SK-N-SH treated with all-trans-retinoic acid at 6 μM for 48 hours (cell line): ENCODE measurements around the gene GHRH.

Experiments
- ATAC-seq: fragments of 200-7000 bp; cut with Tn5 transposase; 3 replicates; pipeline ENCODE4 v1.9.1; 2020; ENCODE audit warnings: mild to moderate bottlenecking, moderate library complexity
- ARNTL ChIP-seq: fragments of 450-650 bp; formaldehyde crosslinking; IDR thresholded peaks from 2 replicates; pipeline ENCODE4 v1.5.0; 2020; ENCODE audit warnings: low read depth, mild to moderate bottlenecking, moderate library complexity, borderline replicate concordance
- BACH2 ChIP-seq: fragments of 250-450 bp; sonication (Bioruptor Pico); IDR thresholded peaks from 2 replicates; pipeline ENCODE4 v1.9.0; 2021; ENCODE audit warnings: mild to moderate bottlenecking, borderline replicate concordance
- ESRRG ChIP-seq: fragments of 250-450 bp; sonication (Bioruptor Pico); IDR thresholded peaks from 2 replicates; pipeline ENCODE4 v1.6.1; 2021; ENCODE audit warnings: mild to moderate bottlenecking
- GLIS3 ChIP-seq: fragments of 250-450 bp; sonication (Bioruptor Pico); IDR thresholded peaks from 2 replicates; pipeline ENCODE4 v1.5.0; 2020; ENCODE audit warnings: mild to moderate bottlenecking, moderate library complexity
- ISL1 ChIP-seq: fragments of 250-450 bp; sonication (Bioruptor Pico); IDR thresholded peaks from 2 replicates; pipeline ENCODE4 v2.1.2; 2022; ENCODE audit warnings: mild to moderate bottlenecking, moderate library complexity
- OSR1 ChIP-seq: fragments of 250-450 bp; sonication (Bioruptor Pico); IDR thresholded peaks from 2 replicates; pipeline ENCODE4 v1.8.0; 2022; ENCODE audit warnings: moderate library complexity, mild to moderate bottlenecking, inconsistent platforms
- PATZ1 ChIP-seq: fragments of 250-450 bp; sonication (Bioruptor Pico); IDR thresholded peaks from 2 replicates; pipeline ENCODE4 v1.8.0; 2020; ENCODE audit warnings: mild to moderate bottlenecking, moderate library complexity, borderline replicate concordance
- POU6F1 ChIP-seq: fragments of 250-450 bp; sonication (Bioruptor Pico); IDR thresholded peaks from 2 replicates; pipeline ENCODE4 v1.8.0; 2021; ENCODE audit warnings: low read depth, mild to moderate bottlenecking, moderate library complexity, borderline replicate concordance
- PPARA ChIP-seq: fragments of 250-450 bp; sonication (Bioruptor Pico); IDR thresholded peaks from 2 replicates; pipeline ENCODE4 v1.5.0; 2020; ENCODE audit warnings: mild to moderate bottlenecking, borderline replicate concordance
- RARB ChIP-seq: fragments of 250-450 bp; sonication (Bioruptor Pico); IDR thresholded peaks from 2 replicates; pipeline ENCODE4 v1.8.0; 2021; ENCODE audit warnings: mild to moderate bottlenecking, moderate library complexity
- SNAI2 ChIP-seq: fragments of 250-450 bp; sonication (Bioruptor Pico); IDR thresholded peaks from 2 replicates; pipeline ENCODE4 v1.5.0; 2020; ENCODE audit warnings: mild to moderate bottlenecking, moderate library complexity
- TCF4 ChIP-seq: fragments of 250-450 bp; sonication (Bioruptor Pico); IDR thresholded peaks from 2 replicates; pipeline ENCODE4 v1.8.0; 2021; ENCODE audit warnings: mild to moderate bottlenecking, moderate library complexity, borderline replicate concordance
- TOX ChIP-seq: fragments of 250-450 bp; sonication (Bioruptor Pico); IDR thresholded peaks from 2 replicates; pipeline ENCODE4 v1.8.0; 2021; ENCODE audit warnings: mild to moderate bottlenecking, moderate library complexity, borderline replicate concordance
- TSHZ2 ChIP-seq: fragments of 250-450 bp; sonication (Bioruptor Pico); IDR thresholded peaks from 2 replicates; pipeline ENCODE4 v1.5.0; 2020; ENCODE audit warnings: mild to moderate bottlenecking, moderate library complexity
- ZC3H10 ChIP-seq: fragments of 250-450 bp; sonication (Bioruptor Pico); IDR thresholded peaks from 2 replicates; pipeline ENCODE4 v1.5.1; 2021; ENCODE audit warnings: mild to moderate bottlenecking, moderate library complexity
- ZFP3 ChIP-seq: fragments of 250-450 bp; sonication (Bioruptor Pico); IDR thresholded peaks from 2 replicates; pipeline ENCODE4 v1.5.0; 2020; ENCODE audit warnings: mild to moderate bottlenecking, moderate library complexity
- ZNF565 ChIP-seq: fragments of 450-650 bp; formaldehyde crosslinking; conservative IDR thresholded peaks from 2 replicates; pipeline ENCODE4 v1.5.0; 2020; ENCODE audit warnings: low read depth, mild to moderate bottlenecking, moderate library complexity
- ZNF70 ChIP-seq: fragments of 450-650 bp; formaldehyde crosslinking; IDR thresholded peaks from 2 replicates; pipeline ENCODE4 v1.5.0; 2020; ENCODE audit warnings: mild to moderate bottlenecking, moderate library complexity
- ZNF8 ChIP-seq: fragments of 450-650 bp; formaldehyde crosslinking; IDR thresholded peaks from 2 replicates; pipeline ENCODE4 v1.5.0; 2020; ENCODE audit warnings: mild to moderate bottlenecking, moderate library complexity
- TF ChIP-seq, protein P1 (sequence below): fragments of 250-450 bp; sonication (Bioruptor Pico); IDR thresholded peaks from 2 replicates; pipeline ENCODE4 v1.5.1; 2021; ENCODE audit warnings: mild to moderate bottlenecking, moderate library complexity

GHRH gene

GRCh38 chr20:37205130-37205529 lies 56.5 kb downstream of the GHRH start:
- TF ChIP-seq TSHZ2 (CRISPR knock-in tag) (no peak), ESRRG (no peak), ZFP3 (CRISPR knock-in tag) (no peak), GLIS3 (CRISPR knock-in tag) (no peak), ISL1 (CRISPR knock-in tag) (no peak), POU6F1 (CRISPR knock-in tag) (no peak), ZNF8 (CRISPR knock-in tag) (no peak), TOX (CRISPR knock-in tag) (no peak), BACH2 (CRISPR knock-in tag) (no peak), OSR1 (no peak), PATZ1 (no peak), RARB (no peak), ARNTL (CRISPR knock-in tag) (no peak), ZNF70 (CRISPR knock-in tag) (no peak), SNAI2 (CRISPR knock-in tag) (no peak), TCF4 (CRISPR knock-in tag) (no peak), PPARA (CRISPR knock-in tag) (no peak), ZNF565 (CRISPR knock-in tag) (no peak), ZC3H10 (CRISPR knock-in tag) (no peak)
- TF ChIP-seq, protein P1, sequence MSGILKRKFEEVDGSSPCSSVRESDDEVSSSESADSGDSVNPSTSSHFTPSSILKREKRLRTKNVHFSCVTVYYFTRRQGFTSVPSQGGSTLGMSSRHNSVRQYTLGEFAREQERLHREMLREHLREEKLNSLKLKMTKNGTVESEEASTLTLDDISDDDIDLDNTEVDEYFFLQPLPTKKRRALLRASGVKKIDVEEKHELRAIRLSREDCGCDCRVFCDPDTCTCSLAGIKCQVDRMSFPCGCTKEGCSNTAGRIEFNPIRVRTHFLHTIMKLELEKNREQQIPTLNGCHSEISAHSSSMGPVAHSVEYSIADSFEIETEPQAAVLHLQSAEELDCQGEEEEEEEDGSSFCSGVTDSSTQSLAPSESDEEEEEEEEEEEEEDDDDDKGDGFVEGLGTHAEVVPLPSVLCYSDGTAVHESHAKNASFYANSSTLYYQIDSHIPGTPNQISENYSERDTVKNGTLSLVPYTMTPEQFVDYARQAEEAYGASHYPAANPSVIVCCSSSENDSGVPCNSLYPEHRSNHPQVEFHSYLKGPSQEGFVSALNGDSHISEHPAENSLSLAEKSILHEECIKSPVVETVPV (CRISPR knock-in tag) = no peak
- ATAC-seq = no peak

DNA sequence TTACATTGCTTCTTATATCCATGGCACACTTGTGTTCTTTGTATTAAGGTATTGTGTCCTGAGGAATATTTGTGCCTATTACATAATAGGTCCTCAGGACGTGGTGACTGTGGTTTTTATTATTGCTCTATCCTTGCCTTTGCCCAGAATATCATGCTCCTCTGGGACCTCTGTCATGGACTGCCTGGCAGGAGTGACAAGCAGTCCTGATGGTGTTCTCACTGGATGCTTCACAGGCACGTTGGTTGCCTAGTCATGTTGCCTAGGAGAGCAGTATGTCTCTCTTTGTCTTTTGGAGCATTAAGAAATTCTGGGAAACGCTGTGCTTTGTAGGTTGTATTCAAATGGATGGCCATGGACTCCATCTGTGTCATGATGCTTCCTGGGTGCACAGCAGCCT lies 57.6 kb downstream of the GHRH start:
- ATAC-seq = no peak
- TF ChIP-seq ARNTL (CRISPR knock-in tag) (no peak), RARB (no peak), TOX (CRISPR knock-in tag) (no peak), ZNF70 (CRISPR knock-in tag) (no peak), GLIS3 (CRISPR knock-in tag) (no peak), ZFP3 (CRISPR knock-in tag) (no peak), ZNF8 (CRISPR knock-in tag) (no peak), TCF4 (CRISPR knock-in tag) (no peak), ISL1 (CRISPR knock-in tag) (no peak), BACH2 (CRISPR knock-in tag) (no peak), PPARA (CRISPR knock-in tag) (no peak), TSHZ2 (CRISPR knock-in tag) (no peak), ESRRG (no peak), ZNF565 (CRISPR knock-in tag) (no peak), ZC3H10 (CRISPR knock-in tag) (no peak)
- TF ChIP-seq, protein P1 (CRISPR knock-in tag) = no peak
